ENCODE data around the gene GALNT10.

DNA sequence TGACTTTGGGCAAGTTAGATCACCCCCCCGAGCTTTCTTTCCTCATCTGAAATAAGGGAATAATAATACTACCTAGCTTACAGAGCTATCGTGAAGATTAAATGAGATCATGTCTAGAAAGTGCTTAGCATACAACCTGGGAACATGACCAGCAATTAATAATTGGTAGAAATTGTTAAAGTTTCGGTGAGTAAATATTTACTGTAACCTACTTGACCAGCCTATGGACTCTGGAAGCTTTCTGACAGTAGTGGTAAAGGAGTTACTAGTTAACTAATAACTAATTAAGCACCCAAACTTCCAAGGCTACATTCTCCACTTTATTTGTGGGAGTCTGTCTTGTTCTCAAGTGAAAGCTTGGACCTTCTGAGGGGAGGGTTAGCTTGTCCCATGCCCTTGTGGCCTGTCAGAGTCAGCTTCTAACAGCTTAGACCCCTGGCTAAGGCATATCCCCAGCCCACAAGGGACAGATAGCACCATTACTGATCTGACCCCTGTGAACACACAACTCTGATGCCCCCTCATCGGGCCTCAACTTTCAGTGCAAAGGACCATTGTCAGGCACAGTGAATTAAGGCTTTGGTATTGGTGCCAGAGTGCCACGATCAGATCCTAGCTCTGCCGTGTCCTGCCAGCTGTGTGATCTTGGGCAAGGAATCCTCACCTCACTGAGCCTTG is 196.6 kb downstream of the GALNT10 start:
- TF ChIP-seq, protein P1, sequence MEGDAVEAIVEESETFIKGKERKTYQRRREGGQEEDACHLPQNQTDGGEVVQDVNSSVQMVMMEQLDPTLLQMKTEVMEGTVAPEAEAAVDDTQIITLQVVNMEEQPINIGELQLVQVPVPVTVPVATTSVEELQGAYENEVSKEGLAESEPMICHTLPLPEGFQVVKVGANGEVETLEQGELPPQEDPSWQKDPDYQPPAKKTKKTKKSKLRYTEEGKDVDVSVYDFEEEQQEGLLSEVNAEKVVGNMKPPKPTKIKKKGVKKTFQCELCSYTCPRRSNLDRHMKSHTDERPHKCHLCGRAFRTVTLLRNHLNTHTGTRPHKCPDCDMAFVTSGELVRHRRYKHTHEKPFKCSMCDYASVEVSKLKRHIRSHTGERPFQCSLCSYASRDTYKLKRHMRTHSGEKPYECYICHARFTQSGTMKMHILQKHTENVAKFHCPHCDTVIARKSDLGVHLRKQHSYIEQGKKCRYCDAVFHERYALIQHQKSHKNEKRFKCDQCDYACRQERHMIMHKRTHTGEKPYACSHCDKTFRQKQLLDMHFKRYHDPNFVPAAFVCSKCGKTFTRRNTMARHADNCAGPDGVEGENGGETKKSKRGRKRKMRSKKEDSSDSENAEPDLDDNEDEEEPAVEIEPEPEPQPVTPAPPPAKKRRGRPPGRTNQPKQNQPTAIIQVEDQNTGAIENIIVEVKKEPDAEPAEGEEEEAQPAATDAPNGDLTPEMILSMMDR (IDR thresholded peaks at IDR 0.05), result no peak
- TF ChIP-seq CEBPB (IDR thresholded peaks at IDR 0.05) (no peak), EHMT2 (IDR thresholded peaks at IDR 0.05; ENCODE audit: low read depth) (no peak), GATA3 (IDR thresholded peaks at IDR 0.05; ENCODE audit: borderline replicate concordance) (no peak), POLR2A (IDR thresholded peaks at IDR 0.05; ENCODE audit: low read length) (no peak), JUN (IDR thresholded peaks at IDR 0.05) (no peak), EP300 (IDR thresholded peaks at IDR 0.05) (no peak)
- TF ChIP-seq, protein P2, sequence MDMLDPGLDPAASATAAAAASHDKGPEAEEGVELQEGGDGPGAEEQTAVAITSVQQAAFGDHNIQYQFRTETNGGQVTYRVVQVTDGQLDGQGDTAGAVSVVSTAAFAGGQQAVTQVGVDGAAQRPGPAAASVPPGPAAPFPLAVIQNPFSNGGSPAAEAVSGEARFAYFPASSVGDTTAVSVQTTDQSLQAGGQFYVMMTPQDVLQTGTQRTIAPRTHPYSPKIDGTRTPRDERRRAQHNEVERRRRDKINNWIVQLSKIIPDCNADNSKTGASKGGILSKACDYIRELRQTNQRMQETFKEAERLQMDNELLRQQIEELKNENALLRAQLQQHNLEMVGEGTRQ (IDR thresholded peaks at IDR 0.05), result no peak
